NOMO-1 (cell line): Measurements from ENCODE around the gene NRXN2.

Experiments
- DNase-seq, 2 experiments: peaks; one replicate each; lab custom pipeline; 2025; ENCODE audit not compliant: unreplicated experiment in 2 of 2; lab: John Stamatoyannopoulos, UW

The NRXN2 gene

GRCh38 chr11:64723117-64723906 is at the start of gene NRXN2:
Gene NRXN2, minus strand, starts transcription at chr11:64723197. Its CDS starts 9,498 bp downstream, at chr11:64713699.
- peak; percentile 54 to 63 for DNase-seq

DNA sequence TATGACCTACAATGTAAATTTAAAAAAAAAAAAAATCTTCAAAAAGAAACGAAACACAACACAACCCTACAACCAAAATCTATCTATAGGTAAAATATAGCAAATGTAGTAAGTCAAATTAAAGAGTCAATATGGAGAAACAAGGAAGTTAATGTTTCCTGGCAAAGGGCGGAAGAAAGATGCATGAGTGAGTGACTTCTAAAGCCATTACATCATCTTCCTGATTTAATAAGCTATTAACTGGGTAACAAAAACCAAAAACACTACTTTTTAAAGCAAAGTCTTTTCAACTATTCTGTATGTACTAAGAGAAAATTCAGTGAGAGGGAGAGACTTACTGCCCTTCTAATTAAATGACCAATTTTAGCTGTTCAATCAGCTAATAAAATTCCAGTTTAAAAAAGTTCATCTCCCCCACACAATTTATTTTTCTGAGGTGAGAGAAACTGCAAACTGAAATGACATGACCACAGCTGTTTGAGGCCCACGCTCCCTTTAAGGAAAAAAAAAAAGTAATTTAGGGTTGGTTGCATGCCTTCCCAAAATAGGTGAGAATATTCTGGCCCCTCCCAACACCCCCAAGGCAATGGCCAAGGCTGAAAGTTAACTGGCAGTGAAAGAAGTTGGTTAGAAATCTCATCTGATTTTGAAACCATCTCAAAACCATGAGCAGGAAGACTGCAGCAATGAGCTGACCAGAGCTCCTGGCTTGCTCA is 49.5 kb upstream of the NRXN2 start:
- peak; percentile 20 to 65 for DNase-seq

DNA sequence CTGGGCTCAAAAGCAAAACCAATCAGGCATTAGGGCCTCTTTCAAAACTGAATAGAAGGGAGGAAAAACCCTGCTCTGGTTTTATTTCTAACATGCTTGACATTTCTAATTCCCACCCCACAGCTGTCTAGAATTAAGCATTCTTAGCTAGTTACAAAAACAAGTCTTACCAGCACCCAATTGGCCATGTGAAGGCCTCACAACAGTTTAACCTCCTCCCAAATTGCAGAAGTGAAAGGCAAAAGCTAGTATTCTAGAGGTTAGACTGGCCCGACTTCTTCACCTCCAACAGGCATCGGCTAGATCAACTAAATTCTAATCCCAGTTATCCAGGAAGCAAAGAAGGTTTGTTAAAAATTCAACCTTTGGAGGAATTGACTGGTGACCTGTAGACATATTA is 48.9 kb upstream of the NRXN2 start:
- DNase-seq: peak; percentile 77 to 83

DNA sequence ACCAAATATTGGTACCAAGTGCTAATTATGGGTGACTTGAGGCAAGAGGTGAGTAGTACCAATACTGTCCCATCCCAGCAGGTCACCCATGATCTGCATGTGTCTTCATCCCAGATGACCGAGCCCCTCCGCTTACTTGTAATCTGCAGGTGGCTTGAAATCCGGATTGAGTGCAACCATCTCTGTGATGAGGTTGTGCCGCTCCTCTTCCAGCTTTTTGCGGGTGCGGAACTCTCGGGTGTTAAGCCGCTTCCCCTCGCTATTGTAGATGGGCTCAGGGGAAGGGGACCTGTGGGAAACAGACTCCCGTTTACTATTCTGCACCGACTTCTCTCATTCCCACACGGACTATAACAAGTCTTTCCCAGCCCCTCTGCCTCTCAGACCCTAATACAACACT is 47.1 kb upstream of the NRXN2 start:
- no peak for DNase-seq

GRCh38 chr11:64769283-64769682 is 46.3 kb upstream of the NRXN2 start:
- DNase-seq: no peak

- no peak for DNase-seq
Measured at GRCh38 chr11:64768300-64768694, 45.3 kb upstream of the NRXN2 start.

DNA sequence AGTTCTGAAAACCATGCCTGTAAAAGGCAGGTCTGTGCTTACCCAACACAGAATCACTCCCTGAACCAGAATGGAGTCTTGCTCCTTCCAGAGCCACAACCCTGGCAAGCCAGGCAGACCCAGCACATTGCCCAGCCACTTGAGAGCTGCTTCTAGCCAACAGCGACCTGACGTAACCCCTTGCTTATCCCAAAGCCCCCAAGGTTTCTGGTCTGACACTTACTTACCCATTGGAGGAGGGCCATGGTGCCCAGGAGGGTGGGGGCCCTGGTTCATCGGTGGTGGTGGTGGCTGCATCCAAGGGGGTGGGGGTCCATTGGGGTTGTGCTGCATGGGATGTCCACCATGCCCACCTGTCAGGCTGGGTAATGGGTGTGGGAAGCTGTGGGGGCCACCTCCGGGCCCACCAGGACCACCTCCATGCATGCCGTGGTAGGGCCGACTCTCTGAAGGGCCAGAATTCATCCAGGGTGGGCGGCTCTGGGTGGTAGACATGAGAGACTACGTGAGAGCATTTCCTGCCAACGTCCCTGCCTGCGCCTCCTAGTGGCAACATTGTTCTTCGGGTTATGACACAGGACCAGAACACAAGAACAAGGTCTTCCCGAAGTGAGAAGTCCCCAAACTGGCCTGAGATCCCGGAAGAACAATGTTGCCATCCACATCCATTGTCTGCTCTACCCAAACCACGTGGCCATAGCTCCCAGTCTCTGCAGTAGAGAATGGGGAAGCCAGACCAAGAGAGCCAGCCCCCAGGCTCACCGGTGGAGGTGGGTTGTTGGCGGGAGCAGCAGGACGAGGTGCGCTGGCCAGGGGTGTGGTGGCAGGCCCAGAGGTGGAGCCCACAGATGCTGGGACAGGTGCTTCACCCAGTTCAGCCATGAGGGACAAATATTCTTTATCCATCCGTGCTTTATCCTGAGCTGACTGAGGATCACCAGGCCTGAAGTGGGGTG is 44.6 kb upstream of the NRXN2 start:
- peak; percentile 36 to 58 for DNase-seq

GRCh38 chr11:64766881-64767280 is 43.9 kb upstream of the NRXN2 start:
- no peak for DNase-seq

GRCh38 chr11:64765851-64766665 is 43.1 kb upstream of the NRXN2 start:
- DNase-seq: no peak

DNA sequence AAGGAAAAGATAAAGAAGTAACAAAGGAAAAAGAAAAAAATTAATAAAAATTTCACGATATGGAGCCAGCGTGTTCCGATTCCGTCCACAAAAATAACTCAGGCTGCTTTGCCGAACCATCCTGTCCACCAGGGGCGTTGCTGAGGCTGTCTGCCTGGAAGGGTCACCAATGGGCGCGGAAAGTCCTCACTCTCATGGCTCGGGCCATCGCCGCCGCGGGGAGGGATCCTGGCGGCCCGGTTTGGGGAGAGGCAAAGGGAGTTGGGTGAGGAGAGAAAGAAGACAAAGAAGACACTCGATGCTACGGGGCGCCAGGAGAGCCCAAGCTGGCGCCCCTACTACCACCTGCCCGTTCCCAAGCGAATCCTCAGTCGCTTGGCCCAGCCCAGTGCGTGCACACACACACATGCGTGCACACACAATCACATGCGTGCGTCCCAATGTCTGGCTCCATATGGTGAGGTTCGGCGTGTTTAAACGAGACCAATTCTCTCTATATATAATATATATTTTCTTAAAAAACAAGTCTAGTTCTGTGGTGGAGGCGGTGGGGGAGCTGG is 42.4 kb upstream of the NRXN2 start:
- no peak for DNase-seq

DNA sequence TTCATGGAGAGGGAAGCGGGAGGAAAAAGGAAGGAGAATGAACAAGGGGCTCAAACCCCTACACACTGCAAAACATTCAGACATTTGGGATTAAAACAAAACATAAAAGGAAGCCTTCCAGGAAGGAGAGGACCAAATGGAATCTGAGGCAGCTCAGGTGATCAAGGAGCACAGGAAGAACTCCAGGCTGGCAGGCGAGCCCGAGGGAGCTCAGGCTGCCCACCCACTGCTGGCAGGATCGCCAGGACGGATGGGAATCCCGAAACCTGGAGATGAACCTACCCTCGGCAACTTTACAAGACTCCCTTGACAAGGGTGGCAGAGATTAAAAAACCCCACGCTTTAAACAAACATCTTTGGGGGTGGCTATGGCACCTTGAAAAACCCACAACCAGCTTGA is 41.8 kb upstream of the NRXN2 start:
- no peak for DNase-seq

DNA sequence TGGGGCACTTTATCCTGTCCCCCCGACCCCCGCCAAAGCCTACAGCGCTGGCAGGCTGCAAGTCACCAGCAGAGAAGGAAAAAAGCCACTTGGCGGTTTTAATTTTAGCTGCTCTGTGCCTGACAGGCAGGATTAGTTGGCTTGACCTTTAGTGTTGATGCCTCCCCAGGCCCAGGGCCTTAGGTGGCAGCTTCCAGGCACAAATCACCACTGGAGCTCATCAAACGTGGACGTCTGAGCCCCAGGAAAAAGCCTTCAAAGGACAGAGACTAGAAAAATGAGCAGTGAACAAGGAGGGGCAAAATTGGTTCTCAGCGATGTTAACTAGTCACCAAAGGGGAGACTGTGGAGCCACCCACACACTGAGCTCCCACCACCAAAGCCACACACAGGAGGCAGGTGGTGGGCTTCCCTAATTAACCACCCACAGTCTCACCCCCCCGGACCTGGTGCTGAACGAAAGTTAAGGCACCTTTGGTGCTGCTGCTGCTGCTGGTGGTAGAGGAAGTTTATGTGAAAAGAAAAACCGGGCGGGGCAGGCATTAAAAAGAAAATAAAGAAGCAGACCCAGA is 41.1 kb upstream of the NRXN2 start:
- no peak for DNase-seq

DNA sequence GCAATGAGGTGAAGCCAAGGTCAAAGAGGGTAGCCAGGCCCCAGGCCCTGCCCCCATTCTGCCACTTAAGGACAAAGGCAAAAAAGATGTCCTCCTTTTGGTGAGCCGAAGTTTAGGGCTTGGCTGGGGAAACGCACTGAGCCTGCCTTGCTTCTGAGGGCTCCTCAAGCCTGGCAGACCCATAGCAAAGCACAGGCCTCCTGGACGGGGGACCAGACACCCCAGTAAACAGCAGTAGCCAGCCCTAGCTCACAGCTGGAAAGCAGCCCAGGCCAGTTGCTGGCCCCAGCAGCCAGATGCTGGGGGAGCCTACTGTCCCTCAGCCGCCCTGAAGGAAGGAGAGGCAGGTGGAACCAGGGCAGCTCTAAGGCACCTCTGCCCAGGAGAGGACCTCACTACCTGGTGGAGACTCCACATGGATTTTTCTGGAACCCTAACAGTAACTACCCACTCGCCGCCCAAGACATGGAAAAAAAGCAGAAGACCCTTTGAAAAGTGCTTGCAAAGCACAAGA is 40.6 kb upstream of the NRXN2 start:
- no peak for DNase-seq

- no peak for DNase-seq
Measured at GRCh38 chr11:64762674-64763525, 39.9 kb upstream of the NRXN2 start.

DNA sequence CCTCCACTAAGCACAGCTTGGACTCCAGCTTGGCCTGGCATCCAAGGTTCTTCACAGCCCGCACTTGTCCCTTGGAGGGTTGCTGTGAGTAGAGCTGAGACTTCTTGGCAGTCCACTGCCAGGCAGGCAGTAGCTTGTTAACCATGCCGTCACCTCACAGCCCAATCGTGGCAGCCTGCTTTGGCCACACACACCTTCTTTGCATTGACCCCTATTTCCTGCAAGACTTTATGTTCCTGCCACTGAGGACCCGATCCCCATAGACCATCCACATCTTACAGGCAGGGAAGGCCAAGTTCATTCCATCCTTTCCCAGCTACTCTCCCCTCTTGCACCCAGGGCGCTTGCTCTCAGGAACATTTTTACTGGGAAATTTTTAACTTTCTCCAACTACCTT is 39.3 kb upstream of the NRXN2 start:
- no peak for DNase-seq

GRCh38 chr11:64760759-64761420 is 37.9 kb upstream of the NRXN2 start:
- DNase-seq: no peak

DNA sequence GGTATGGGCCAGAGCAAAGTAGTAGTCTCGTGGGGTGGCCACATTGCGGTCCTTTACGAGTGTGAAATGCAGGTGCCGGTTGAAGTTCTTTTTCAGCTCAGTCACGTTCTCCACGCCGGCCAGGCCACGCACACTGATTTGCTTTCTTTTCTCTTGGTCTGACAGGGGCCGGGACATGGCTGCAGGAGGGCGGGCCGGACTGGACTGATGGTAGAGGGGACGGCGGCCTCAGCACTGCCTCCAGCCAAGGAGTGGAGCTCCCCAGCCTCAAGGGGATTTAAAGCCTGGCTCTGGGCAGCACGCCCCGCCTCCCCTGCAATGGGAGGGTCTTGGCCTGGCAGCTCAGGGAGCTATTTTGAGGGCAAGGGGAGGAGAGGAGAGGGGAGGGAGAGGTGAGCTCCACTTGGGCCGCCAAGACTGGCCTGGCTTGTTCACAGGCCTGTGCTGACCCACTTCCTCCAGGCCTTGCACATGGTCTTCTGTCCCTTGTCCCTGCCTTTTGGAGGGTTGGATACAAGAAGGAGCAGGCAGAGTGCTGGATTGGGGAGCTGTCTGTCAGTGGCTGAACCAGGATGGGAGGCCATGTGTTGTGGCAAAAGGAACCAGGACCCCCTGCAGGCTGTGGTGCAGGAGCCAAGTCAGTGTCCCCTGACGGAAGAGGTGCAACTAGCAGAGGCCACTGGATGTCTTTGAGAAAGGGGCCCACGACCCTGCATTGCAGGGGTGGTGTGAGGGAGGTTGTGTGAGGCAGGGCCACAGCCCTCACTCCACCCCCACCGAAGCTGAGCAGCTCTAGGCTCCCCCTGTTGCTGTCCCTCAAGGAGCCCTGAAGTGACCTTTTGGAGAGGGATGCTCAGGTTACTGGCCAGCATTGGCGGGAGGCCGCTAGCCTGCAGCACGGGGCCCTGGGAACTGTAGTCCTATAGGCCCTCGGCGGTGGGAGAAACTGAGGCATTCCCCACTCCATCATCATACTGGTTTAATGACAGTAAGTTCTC is 37.0 kb upstream of the NRXN2 start, which contains the start of gene PYGM:
Gene PYGM (minus strand): TSS at position 253 of the 998 bp plus-strand sequence. CDS start 76 bp downstream, at position 177.
- DNase-seq: no peak
